ENCODE measurements around the gene MTFMT. TPM values are rescaled to one million over a fixed set of nuclear protein-coding genes. Genes with fewer than 3 reads are reported as not detected.

The MTFMT gene
- total and polyA plus RNA-seq, 2 of the 13 experiments (the other 11 are each of a cell fraction or from before 2014, with no cell fraction given): 9.9 to 23.2 TPM

GRCh38 chr15:65044724-65045481 lies 15.5 kb upstream of the MTFMT start, which contains the start of gene SLC51B (continued):
- TF ChIP-seq HNF4A (CRISPR knock-in tag; IDR thresholded peaks at IDR 0.05): peak; percentile 79; the same call in 1 of the 2 replicates
- TF ChIP-seq MAF1 (CRISPR knock-in tag; IDR thresholded peaks at IDR 0.05; ENCODE audit: borderline replicate concordance): no peak
- peak; percentile 70 for TF ChIP-seq DRAP1 (CRISPR knock-in tag; IDR thresholded peaks at IDR 0.05)
- peak; percentile 15; the same call in 1 of the 2 replicates for TF ChIP-seq ZNF7 (CRISPR knock-in tag; IDR thresholded peaks at IDR 0.05)
- peak; percentile 42; the same call in 1 of the 2 replicates for TF ChIP-seq TAF1 (CRISPR knock-in tag; IDR thresholded peaks at IDR 0.05)
- no peak for TF ChIP-seq ZSCAN30 (CRISPR knock-in tag; IDR thresholded peaks at IDR 0.05)
- TF ChIP-seq, protein P1, sequence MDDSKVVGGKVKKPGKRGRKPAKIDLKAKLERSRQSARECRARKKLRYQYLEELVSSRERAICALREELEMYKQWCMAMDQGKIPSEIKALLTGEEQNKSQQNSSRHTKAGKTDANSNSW (CRISPR knock-in tag; IDR thresholded peaks at IDR 0.05; ENCODE audit: borderline replicate concordance): 0 out of 2 replicates have a peak, but pooled peaks have one; percentile 39
- TF ChIP-seq, protein P2, sequence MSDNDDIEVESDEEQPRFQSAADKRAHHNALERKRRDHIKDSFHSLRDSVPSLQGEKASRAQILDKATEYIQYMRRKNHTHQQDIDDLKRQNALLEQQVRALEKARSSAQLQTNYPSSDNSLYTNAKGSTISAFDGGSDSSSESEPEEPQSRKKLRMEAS (IDR thresholded peaks at IDR 0.05): peak; percentile 64
- TF ChIP-seq ETV6 (CRISPR knock-in tag; conservative IDR thresholded peaks at IDR 0.05): 0 out of 2 replicates have a peak, but pooled peaks have one; percentile 24
- no peak for TF ChIP-seq ZNF234 (CRISPR knock-in tag; conservative IDR thresholded peaks at IDR 0.05)
- peak; percentile 47; the same call in 1 of the 2 replicates for TF ChIP-seq ZNF749 (CRISPR knock-in tag; IDR thresholded peaks at IDR 0.05; ENCODE audit: borderline replicate concordance)
- no peak for TF ChIP-seq ZFP36 (IDR thresholded peaks at IDR 0.05; ENCODE audit: borderline replicate concordance, low read depth, low read length, partially characterized antibody)
- TF ChIP-seq, protein P3, sequence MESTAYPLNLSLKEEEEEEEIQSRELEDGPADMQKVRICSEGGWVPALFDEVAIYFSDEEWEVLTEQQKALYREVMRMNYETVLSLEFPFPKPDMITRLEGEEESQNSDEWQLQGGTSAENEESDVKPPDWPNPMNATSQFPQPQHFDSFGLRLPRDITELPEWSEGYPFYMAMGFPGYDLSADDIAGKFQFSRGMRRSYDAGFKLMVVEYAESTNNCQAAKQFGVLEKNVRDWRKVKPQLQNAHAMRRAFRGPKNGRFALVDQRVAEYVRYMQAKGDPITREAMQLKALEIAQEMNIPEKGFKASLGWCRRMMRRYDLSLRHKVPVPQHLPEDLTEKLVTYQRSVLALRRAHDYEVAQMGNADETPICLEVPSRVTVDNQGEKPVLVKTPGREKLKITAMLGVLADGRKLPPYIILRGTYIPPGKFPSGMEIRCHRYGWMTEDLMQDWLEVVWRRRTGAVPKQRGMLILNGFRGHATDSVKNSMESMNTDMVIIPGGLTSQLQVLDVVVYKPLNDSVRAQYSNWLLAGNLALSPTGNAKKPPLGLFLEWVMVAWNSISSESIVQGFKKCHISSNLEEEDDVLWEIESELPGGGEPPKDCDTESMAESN (CRISPR knock-in tag; conservative IDR thresholded peaks at IDR 0.05): peak; percentile 67
- TF ChIP-seq, protein P4, sequence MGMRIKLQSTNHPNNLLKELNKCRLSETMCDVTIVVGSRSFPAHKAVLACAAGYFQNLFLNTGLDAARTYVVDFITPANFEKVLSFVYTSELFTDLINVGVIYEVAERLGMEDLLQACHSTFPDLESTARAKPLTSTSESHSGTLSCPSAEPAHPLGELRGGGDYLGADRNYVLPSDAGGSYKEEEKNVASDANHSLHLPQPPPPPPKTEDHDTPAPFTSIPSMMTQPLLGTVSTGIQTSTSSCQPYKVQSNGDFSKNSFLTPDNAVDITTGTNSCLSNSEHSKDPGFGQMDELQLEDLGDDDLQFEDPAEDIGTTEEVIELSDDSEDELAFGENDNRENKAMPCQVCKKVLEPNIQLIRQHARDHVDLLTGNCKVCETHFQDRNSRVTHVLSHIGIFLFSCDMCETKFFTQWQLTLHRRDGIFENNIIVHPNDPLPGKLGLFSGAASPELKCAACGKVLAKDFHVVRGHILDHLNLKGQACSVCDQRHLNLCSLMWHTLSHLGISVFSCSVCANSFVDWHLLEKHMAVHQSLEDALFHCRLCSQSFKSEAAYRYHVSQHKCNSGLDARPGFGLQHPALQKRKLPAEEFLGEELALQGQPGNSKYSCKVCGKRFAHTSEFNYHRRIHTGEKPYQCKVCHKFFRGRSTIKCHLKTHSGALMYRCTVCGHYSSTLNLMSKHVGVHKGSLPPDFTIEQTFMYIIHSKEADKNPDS (CRISPR knock-in tag; IDR thresholded peaks at IDR 0.05): 0 out of 2 replicates have a peak, but pooled peaks have one; percentile 61
- peak; percentile 17; the same call in 1 of the 2 replicates for TF ChIP-seq JUND (CRISPR knock-in tag; IDR thresholded peaks at IDR 0.05)
- TF ChIP-seq, protein P5, sequence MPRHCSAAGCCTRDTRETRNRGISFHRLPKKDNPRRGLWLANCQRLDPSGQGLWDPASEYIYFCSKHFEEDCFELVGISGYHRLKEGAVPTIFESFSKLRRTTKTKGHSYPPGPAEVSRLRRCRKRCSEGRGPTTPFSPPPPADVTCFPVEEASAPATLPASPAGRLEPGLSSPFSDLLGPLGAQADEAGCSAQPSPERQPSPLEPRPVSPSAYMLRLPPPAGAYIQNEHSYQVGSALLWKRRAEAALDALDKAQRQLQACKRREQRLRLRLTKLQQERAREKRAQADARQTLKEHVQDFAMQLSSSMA (CRISPR knock-in tag; IDR thresholded peaks at IDR 0.05): no peak
- peak; percentile 76 for TF ChIP-seq ASH2L (IDR thresholded peaks at IDR 0.05; ENCODE audit: insufficient read length, low read depth, low read length)
- TF ChIP-seq ZNF331 (CRISPR knock-in tag; IDR thresholded peaks at IDR 0.05): peak; percentile 91; the same call in 1 of the 2 replicates
- no peak for TF ChIP-seq ZC3H13 (CRISPR knock-in tag; IDR thresholded peaks at IDR 0.05)
- 0 out of 2 replicates have a peak, but pooled peaks have one; percentile 53 for TF ChIP-seq ZNF598 (CRISPR knock-in tag; IDR thresholded peaks at IDR 0.05; ENCODE audit: borderline replicate concordance)
- 0 out of 2 replicates have a peak, but pooled peaks have one; percentile 15 for TF ChIP-seq SAFB2 (CRISPR knock-in tag; IDR thresholded peaks at IDR 0.05; ENCODE audit: borderline replicate concordance, low read depth)
- TF ChIP-seq ZNF205 (CRISPR knock-in tag; IDR thresholded peaks at IDR 0.05): peak; percentile 74; the same call in 1 of the 2 replicates
- TF ChIP-seq PRPF4 (IDR thresholded peaks at IDR 0.05; ENCODE audit: low read depth, low read length, poor library complexity, severe bottlenecking): peak; percentile 36
- TF ChIP-seq HMG20B (CRISPR knock-in tag; conservative IDR thresholded peaks at IDR 0.05): 0 out of 2 replicates have a peak, but pooled peaks have one; percentile 59
